KOPT-K1 (cell line): ENCODE measurements around the gene EHMT1.
"Not testable (repeated sequence)": the region's sequence is repeated elsewhere in the genome, so short reads cannot be mapped to it uniquely, and the experiment has no call there.

Experiments
- H3K27ac ChIP-seq: fragments of 200-600 bp; sonication (generic); 2 replicates; pipeline ENCODE4 v1.5.1; 2016; ENCODE audit warnings: antibody characterized with exemption, mild to moderate bottlenecking, low read depth, low read length; ENCODE audit not compliant: poor library complexity, severe bottlenecking
- H3K36me3 ChIP-seq: fragments of 200-600 bp; sonication (generic); 2 replicates; pipeline ENCODE4 v1.5.1; 2017; ENCODE audit warnings: antibody characterized with exemption, mild to moderate bottlenecking, low read length, moderate library complexity; ENCODE audit not compliant: insufficient read depth
- H3K9me3 ChIP-seq: fragments of 200-600 bp; sonication (generic); 2 replicates; pipeline ENCODE4 v1.5.1; 2017; ENCODE audit warnings: antibody characterized with exemption, low read length, mild to moderate bottlenecking; ENCODE audit not compliant: insufficient read depth, poor library complexity, severe bottlenecking

Gene EHMT1

GRCh38 chr9:137804908-137805630, 186.3 kb downstream of the EHMT1 start:
- peaks cover 58% of the 10 kb centered on the region for H3K36me3 ChIP-seq
- no peaks in the 10 kb centered on the region for H3K9me3 ChIP-seq
- no peak overlapping the region for H3K27ac ChIP-seq

GRCh38 chr9:137807721-137808703, 189.2 kb downstream of the EHMT1 start:
- peaks cover 49% of the 10 kb centered on the region for H3K36me3 ChIP-seq
- no peaks in the 10 kb centered on the region for H3K9me3 ChIP-seq
- H3K27ac ChIP-seq: no peak overlapping the region

GRCh38 chr9:137809040-137809576, 190.3 kb downstream of the EHMT1 start:
- Histone ChIP-seq H3K9me3 (no peaks in the 10 kb centered on the region), H3K36me3 (peaks cover 47% of the 10 kb centered on the region), H3K27ac (no peak overlapping the region)

- H3K9me3 ChIP-seq, H3K27ac ChIP-seq: not testable (repeated sequence)
- H3K36me3 ChIP-seq: peaks cover 51% of the 10 kb centered on the region
Measured at GRCh38 chr9:137809726-137810450, 191.1 kb downstream of the EHMT1 start.

GRCh38 chr9:137811283-137811870, 192.6 kb downstream of the EHMT1 start:
- H3K9me3 ChIP-seq: no peaks in the 10 kb centered on the region
- H3K27ac ChIP-seq: no peak overlapping the region
- H3K36me3 ChIP-seq: peaks cover 62% of the 10 kb centered on the region

GRCh38 chr9:137812356-137813023, 193.7 kb downstream of the EHMT1 start:
- H3K9me3 ChIP-seq: no peaks in the 10 kb centered on the region
- no peak overlapping the region for H3K27ac ChIP-seq
- peaks cover 73% of the 10 kb centered on the region for H3K36me3 ChIP-seq

- Histone ChIP-seq H3K27ac (no peak overlapping the region), H3K36me3 (peaks cover 75% of the 10 kb centered on the region), H3K9me3 (no peaks in the 10 kb centered on the region)
Measured at GRCh38 chr9:137813167-137813566, 194.4 kb downstream of the EHMT1 start.

- Histone ChIP-seq H3K9me3 (no peaks in the 10 kb centered on the region), H3K27ac (no peak overlapping the region), H3K36me3 (peaks cover 76% of the 10 kb centered on the region)
Measured at GRCh38 chr9:137813651-137814415, 195.0 kb downstream of the EHMT1 start.

GRCh38 chr9:137814436-137814835, 195.6 kb downstream of the EHMT1 start:
- Histone ChIP-seq H3K9me3 (no peaks in the 10 kb centered on the region), H3K36me3 (peaks cover 71% of the 10 kb centered on the region), H3K27ac (no peak overlapping the region)

GRCh38 chr9:137814841-137815240, 196.0 kb downstream of the EHMT1 start:
- Histone ChIP-seq H3K36me3 (peaks cover 71% of the 10 kb centered on the region), H3K27ac (no peak overlapping the region), H3K9me3 (no peaks in the 10 kb centered on the region)

GRCh38 chr9:137815256-137816255, 196.8 kb downstream of the EHMT1 start:
- Histone ChIP-seq H3K27ac (no peak overlapping the region), H3K36me3 (peaks cover 79% of the 10 kb centered on the region), H3K9me3 (no peaks in the 10 kb centered on the region)

GRCh38 chr9:137816531-137817235, 197.9 kb downstream of the EHMT1 start:
- Histone ChIP-seq H3K27ac (no peak overlapping the region), H3K36me3 (peaks cover 82% of the 10 kb centered on the region), H3K9me3 (no peaks in the 10 kb centered on the region)
